NCI-H1694 (cell line): ENCODE measurements around the gene PLAA.

ENCODE experiments used
- DNase-seq: peaks from one replicate; lab custom pipeline; 2025; lab: John Stamatoyannopoulos, UW

Gene PLAA

DNA sequence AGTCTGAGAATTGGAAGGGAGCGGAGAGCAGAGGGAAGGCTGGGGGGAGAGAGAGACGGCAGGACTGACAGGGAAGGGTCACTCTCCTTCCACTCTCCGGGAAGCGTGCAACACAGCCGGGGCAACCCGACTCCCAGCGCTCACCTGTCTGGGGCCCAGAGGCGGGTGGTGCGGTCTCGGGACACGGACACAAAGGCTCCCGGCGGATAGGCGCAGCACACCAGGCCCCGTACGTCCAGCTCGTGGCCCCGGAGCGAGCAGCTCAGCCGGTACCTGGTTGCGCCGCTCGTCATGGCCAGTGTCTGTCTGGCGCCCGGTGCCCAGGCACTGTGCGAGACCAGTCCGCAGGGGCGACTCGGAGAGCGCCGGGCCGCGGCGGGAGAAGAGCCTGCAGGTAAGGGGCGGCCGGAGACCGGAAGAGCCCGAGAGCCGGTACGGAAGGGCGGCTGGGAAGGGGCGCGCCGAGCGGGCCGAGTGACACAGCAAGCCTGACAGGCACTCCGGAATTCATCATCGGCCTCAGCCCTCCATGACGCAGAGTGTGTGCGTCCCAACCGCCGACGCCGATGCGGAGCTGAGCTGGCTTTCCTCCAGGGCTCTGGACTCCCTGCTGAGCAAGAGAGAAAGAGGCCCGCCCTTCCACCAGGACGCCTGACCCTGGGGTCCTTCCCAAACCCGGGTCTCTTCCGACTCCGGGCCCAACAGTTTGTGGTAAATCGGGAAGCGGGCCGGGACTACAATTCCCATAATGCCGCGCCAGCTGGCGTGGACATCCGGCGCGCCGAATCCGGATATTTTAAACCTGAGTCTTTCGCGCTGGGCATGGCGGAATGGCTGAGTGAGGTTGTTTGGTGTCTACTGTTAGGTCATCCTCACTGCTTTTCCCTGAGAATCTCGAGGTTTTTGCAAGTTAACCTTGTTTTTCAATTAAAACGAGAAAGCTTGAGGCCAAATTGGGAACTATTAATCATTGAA is at the start of gene PLAA:
TSS of gene PLAA (minus strand) at position 490 of the 975 bp plus-strand sequence. CDS start at position 293, 197 bp downstream.
- DNase-seq, result peak; percentile 85

DNA sequence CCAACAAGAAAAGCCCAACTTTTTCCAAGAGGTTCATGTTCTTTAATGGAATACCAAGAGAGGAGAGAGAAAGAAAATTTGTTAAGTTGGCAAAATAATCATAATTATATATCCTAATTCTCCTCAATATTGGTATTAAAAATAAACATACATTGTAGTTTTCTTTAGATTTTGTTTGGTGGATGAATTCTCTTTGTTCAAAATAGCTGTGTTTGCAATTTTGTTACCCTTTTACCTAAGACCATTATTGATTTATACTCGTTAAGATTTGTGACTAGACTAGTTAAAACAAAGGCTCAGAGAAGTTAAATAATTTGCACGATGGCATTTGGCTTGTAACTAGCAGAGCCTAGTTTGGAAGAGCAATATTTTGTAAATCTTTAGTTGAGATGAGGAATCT is 48.8 kb upstream of the PLAA start:
- DNase-seq, result no peak

DNA sequence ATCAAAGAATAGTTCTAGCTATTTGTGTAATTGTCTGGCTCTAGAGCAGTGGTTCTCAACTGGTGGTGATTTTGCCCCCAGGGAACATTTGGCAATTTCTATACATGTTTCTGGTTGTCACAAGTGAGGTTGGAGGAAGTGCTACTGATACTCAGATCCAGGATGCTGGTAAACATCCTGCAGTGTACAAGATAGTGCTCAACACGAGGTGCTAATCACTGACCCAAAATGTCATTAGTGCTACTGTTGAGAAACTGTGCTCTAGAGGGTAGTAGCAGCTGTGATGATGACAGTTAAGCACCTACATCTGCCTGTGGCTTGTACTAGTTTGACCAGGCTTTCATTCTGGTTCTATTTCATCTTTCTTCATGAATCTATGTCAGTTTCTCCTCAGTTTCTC is 36.3 kb upstream of the PLAA start:
- no peak for DNase-seq

DNA sequence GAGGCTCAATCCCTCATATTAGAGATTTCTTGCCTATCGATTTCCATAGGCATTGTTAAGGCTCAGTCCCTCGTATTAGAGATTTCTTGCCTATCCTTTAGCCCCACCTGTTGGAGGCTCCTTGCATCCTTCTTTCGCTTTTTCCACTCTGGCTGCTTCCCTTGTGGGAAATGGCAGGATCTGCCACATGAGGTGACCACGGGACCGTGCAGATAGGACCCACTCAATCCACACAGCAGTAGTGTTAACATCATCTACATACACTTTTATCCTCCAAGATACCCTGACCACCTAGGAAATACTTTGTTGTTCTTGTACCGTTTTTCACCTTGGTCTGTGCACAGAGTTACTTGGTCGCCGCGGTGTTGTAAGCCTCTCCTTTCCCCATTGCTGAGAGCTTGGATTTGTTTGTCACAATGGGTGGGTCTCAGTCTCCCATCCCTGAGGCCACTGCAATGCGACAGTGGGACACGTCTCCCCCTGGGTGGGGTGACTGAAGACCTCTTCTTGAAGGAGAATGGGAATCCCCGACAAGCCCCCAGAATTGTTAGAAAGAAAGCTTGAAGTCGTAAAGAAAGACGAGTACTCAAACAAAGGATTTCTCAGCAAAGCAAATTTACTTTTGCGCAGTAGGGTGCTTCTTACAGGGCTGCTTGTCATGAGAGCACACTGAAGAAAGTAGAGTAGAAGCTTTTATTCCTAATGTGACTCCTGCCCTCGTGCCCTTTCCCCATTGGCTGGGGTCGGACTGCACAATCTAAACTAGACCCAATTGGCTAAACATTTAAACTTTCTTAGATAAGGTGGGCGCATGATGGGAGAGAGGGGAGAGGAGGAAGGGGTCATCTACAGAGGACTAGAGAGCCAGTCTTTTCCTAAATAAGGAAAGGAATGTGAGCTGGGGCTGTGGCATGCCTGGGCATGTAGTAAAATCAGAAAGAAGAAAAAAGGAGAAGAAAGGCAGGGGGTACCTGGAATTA is 29.0 kb upstream of the PLAA start:
- no peak for DNase-seq

GRCh38 chr9:26974927-26975326 is 27.9 kb upstream of the PLAA start:
- DNase-seq, result no peak

- no peak for DNase-seq
These were observed 26.9 kb upstream of the PLAA start for GRCh38 chr9:26973989-26974388.

DNA sequence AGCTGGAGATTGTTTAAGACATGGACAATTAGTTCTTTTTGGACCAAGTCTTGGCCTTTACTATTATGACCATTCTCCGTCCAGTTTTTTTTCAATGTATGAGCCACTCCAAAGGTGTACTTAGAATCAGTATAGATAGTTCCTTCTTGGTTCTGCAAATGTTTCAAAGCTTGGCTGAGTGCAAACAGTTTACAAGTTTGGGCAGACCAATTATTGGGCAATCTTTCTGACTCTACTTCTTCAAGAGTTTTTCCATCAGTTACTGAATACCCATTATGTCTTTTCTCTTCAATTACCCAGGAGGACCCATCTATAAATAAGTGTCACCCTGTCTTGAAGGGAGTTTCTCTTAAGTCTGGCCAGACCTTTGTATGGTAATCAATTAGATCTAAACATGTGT is 24.7 kb upstream of the PLAA start:
- no peak for DNase-seq

DNA sequence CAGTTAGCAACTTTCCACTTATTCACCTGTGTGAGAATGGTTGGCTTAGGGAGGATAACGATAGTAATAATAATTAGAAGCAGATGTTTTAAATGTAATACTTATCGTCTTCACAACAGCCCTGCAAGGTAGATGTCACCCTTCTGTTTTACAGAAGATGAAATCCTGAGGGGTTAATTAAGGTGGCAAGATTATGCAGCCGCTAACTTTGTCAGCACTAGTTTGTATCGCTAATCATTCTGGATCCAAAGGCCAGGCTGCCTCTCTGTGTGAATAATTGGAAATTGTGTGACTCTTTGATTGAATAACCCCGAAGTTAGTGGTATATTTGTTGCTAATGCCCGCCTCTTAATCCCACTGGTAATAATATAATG is 9.8 kb upstream of the PLAA start:
- DNase-seq, result no peak

GRCh38 chr9:26955921-26956859 is 9.1 kb upstream of the PLAA start, which contains the start of gene IFT74:
Gene IFT74 (plus strand): TSS chr9:26956412. CDS start chr9:26961968, 5,556 bp downstream.
- DNase-seq, result peak; percentile 94

GRCh38 chr9:26955222-26955903 is 8.3 kb upstream of the PLAA start:
- no peak for DNase-seq

DNA sequence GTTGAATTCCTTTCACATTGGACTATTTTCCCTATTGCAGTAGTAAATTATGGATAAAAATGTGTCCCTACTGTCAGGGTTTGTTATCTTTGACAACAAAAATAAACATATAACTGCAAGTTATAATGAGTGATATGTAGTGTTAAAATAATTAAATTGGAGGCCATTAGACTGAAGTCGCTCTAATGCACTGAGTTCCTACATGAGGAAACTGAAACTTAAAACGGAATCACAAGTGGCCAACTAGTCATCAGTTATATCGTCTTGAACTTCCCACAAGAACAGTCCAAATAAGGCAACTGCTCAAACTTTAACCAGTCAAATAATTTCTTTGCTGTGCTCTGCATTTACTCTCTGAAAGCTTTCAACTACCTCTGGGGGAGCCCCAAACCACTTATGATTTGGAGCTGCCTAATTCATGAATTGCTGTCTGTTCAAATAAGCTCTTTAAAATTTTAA is 7.0 kb upstream of the PLAA start:
- DNase-seq, result no peak

- DNase-seq, result no peak
These were observed 4.8 kb upstream of the PLAA start for GRCh38 chr9:26951794-26952193.

DNA sequence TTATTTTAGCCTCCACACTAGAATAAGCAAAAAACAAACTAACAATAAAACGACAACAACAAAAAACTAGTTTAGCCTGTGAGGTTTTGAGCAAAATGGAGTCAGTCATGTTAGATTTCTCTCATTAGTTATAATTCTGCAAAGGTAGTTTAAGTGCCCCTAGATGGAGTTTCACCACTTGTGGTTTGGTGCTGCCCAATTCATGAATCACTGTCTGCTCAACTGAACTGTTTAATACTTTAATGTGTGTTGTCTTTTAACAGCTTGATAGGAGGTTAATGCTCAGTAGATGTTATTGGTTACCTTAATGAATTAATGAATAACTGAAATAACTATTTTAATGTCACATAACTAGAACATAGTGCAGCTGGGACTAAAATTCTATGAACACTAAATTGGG is 3.5 kb upstream of the PLAA start:
- no peak for DNase-seq

DNA sequence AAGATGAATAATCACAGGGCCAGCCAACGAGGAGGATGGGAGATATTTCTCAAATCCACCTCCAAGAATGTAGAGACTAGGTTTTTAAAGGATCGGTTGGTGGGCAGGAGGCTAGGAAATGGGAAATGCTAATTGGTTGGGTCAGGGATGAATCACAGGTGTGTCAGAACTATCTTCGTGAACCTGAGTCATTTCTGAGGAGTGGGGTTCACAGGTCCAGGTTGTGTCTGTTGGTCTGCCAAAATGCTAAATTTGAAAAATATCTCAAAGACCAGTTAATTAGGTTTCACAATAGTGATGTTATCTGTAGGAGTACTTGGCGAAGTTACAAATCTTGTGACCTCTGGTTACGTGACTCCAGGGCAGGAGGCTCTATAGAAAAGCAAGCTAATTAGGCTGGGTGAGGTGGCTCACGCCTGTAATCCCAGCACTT is 2.6 kb upstream of the PLAA start:
- no peak for DNase-seq

DNA sequence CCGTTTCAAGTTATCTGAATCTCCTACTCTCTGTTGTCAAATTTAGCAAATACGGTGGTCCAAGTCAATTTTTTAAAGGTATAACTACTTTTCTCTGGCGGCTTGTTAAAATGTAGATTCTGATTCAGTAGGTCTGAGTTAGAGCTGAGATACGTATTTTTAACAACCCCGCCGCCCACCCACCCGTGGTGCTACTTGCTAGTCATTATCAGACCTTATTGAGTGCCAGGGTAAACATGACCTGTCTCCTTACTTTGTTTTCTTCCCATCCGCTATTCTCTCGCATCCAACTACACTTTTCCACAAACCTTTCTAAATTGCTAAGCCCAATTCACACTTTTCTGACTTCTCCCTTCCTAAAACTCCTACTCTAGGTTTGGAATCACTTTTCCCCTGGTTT is 694 bp upstream of the PLAA start:
- DNase-seq, result no peak

DNA sequence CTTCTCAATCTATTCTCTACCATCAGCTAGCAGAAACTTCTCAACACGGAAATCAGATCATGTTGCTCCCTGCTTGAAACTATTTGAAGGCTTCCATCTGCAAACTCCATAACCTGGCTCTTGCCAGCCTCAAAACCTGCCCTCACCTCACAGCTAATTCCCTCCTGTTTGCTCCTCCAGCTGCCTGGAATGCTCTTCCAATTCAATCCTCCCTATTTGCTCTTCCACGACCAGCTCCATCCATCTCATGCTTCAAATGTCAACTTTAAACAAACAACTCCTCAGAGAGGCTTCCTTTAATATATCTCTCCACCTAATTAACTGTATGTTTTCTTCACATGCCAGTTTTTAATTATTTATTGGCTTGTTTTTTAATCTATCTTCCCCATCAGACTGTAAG is 1.5 kb downstream of the PLAA start:
- no peak for DNase-seq

DNA sequence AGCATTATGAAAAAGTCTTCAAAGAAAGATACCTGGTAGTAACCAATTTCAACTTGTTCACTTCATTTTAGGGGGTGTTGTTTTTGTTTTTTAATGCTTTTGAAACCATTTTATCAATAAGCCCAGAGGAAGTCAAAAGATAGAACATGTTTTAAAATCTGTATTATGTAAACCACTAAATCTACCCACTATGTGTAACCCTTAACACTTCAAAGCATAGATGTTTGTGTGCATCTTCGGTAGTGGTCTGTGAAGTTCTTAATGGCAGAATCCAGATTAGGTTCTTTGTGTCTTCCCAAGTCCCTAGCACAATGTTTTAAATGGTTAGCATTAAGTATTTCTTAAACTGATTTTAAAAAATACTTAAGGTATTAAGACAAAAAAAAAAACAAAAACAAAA is 6.3 kb downstream of the PLAA start:
- DNase-seq, result no peak

DNA sequence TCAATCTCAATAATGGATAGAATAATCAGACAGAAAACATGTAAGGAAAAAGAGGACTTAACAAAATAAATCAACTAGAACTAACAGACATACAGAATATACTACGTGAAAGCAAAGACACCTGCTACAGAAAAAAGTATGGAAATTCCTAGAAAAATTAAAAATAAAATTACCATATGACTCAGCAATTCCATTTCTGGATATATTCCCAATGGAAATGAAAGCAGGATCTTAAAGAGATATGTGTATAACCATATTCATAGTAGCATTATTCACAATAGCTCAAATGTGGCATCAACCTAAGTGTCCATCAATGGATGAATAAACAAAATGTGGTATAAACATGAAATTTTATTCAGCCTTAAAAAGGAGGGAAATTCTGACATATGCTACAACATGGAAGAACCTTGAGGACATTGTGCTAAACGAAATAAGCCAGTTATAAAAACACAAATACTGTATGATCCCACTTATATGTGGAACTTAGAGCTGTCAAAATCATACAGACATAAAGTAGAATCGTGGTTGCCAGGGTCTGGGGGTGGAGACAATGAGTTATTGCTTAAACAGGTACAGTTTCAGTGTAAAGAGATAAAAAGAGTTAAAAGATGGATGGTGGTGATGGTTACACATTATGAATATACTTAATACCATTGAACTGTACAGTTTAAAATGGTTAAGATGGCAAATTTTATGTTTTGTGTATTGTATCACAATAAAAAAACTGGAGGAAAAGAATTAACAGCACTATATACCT is 6.9 kb downstream of the PLAA start:
- DNase-seq, result no peak

DNA sequence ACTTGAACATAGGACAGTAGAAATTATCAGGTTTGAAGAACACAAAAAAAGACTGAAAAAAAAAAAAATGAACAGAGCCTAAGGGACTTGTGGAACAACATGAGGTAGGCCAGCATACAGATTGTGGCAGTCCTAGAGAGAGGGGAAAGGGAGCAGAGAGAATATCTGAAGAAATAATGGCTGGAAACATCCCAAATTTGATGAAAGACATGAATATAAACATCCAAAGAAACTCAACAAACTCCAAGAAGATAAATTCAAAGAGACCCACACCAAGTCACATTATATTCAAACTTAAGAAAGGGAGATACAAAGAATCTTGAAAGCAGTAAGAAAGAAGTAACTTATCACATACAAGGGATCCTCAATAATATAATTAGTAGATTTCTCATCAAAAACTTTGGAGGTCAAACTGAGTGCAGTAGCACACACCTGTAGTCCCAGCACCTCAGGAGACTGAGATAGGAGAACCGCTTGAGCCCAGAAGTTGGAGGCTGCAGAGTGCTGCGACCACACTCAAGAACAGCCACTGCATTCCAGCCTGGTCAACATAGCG is 9.1 kb downstream of the PLAA start:
- DNase-seq, result no peak

DNA sequence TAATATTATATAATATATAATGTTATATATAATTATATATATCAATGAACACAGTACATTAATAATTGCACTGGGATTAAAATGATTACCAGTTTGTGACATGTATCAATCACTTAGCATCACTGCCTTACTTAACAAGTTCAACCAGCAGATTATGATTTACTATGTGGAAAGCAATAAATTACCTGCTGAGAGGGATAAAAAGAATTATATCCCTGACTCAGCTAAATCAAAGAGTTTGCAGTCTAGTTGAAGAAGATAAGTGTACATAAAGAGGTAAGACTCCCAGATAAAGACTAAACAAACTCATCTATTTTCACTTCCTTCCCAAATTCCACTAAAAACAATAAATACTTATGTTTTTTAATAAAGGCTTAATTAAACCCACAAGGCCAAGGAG is 11.2 kb downstream of the PLAA start:
- no peak for DNase-seq
